NT2/D1 (cell line): ENCODE results near the gene SLC9A9.

ENCODE experiments used
- DNase-seq: peaks from one replicate; pipeline ENCODE4 v3.0.0-alpha.2; 2011; ENCODE audit warnings: low read depth, low spot score
- H3K27me3 ChIP-seq: 2 replicates; pipeline ENCODE4 v1.6.0; 2011; ENCODE audit warnings: mild to moderate bottlenecking; ENCODE audit not compliant: insufficient read length, insufficient read depth
- H3K36me3 ChIP-seq: 2 replicates; pipeline ENCODE4 v1.6.1; 2011; ENCODE audit warnings: mild to moderate bottlenecking, low read length, mixed read lengths; ENCODE audit not compliant: insufficient read depth, insufficient read length
- H3K4me1 ChIP-seq: 2 replicates; pipeline ENCODE4 v1.5.1; 2011; ENCODE audit not compliant: insufficient read depth, insufficient read length
- H3K4me3 ChIP-seq: 2 replicates; pipeline ENCODE4 v1.5.1; 2011; ENCODE audit warnings: low read depth; ENCODE audit not compliant: insufficient read length
- H3K9ac ChIP-seq: 2 replicates; pipeline ENCODE4 v1.6.0; 2011; ENCODE audit warnings: low read depth; ENCODE audit not compliant: insufficient read length
- H3K9me3 ChIP-seq: 2 replicates; pipeline ENCODE4 v1.5.1; 2011; ENCODE audit warnings: mild to moderate bottlenecking, low read length; ENCODE audit not compliant: insufficient read depth
- SUZ12 ChIP-seq: IDR thresholded peaks from 2 replicates; pipeline ENCODE4 v1.6.1; 2011; ENCODE audit not compliant: insufficient read length, insufficient read depth; ENCODE audit errors: extremely low read depth
- YY1 ChIP-seq: IDR thresholded peaks from 2 replicates; pipeline ENCODE4 v1.6.1; 2011; ENCODE audit not compliant: insufficient read length, insufficient read depth
- ZNF274 ChIP-seq: IDR thresholded peaks from 2 replicates; pipeline ENCODE4 v1.6.1; 2011; ENCODE audit warnings: mild to moderate bottlenecking, low read depth, low read length

SLC9A9 gene

GRCh38 chr3:143535994-143536784 lies 312.1 kb downstream of the SLC9A9 start:
- Histone ChIP-seq H3K27me3 (no peaks in the 10 kb centered on the region), H3K36me3 (no peaks in the 10 kb centered on the region), H3K9ac (no peak overlapping the region), H3K4me3 (no peak overlapping the region), H3K4me1 (no peaks in the 10 kb centered on the region), H3K9me3 (no peaks in the 10 kb centered on the region)
- DNase-seq = no peak
- TF ChIP-seq ZNF274 (no peak), SUZ12 (no peak), YY1 (no peak)

GRCh38 chr3:143533391-143533790 lies 314.9 kb downstream of the SLC9A9 start:
- no peak overlapping the region for H3K9ac ChIP-seq
- no peak overlapping the region for H3K4me3 ChIP-seq
- H3K27me3 ChIP-seq = no peaks in the 10 kb centered on the region
- H3K9me3 ChIP-seq = no peaks in the 10 kb centered on the region
- H3K36me3 ChIP-seq = no peaks in the 10 kb centered on the region
- no peak for DNase-seq
- TF ChIP-seq SUZ12 (no peak), ZNF274 (no peak), YY1 (no peak)
- no peaks in the 10 kb centered on the region for H3K4me1 ChIP-seq

GRCh38 chr3:143532091-143532490 lies 316.2 kb downstream of the SLC9A9 start:
- TF ChIP-seq SUZ12 (no peak), ZNF274 (no peak), YY1 (no peak)
- no peaks in the 10 kb centered on the region for H3K27me3 ChIP-seq
- no peak overlapping the region for H3K9ac ChIP-seq
- H3K4me1 ChIP-seq = no peaks in the 10 kb centered on the region
- no peak for DNase-seq
- no peaks in the 10 kb centered on the region for H3K36me3 ChIP-seq
- no peaks in the 10 kb centered on the region for H3K9me3 ChIP-seq
- no peak overlapping the region for H3K4me3 ChIP-seq

- Histone ChIP-seq H3K4me1 (no peaks in the 10 kb centered on the region), H3K9ac (no peak overlapping the region), H3K9me3 (no peaks in the 10 kb centered on the region), H3K27me3 (no peaks in the 10 kb centered on the region), H3K4me3 (no peak overlapping the region), H3K36me3 (no peaks in the 10 kb centered on the region)
- no peak for DNase-seq
- TF ChIP-seq SUZ12 (no peak), YY1 (no peak), ZNF274 (no peak)
These were observed 317.2 kb downstream of the SLC9A9 start for GRCh38 chr3:143531101-143531500.

- no peak overlapping the region for H3K4me3 ChIP-seq
- H3K9me3 ChIP-seq = no peaks in the 10 kb centered on the region
- H3K4me1 ChIP-seq = no peaks in the 10 kb centered on the region
- no peak overlapping the region for H3K9ac ChIP-seq
- TF ChIP-seq ZNF274 = no peak
- no peak for TF ChIP-seq SUZ12
- no peak for TF ChIP-seq YY1
- H3K27me3 ChIP-seq = no peaks in the 10 kb centered on the region
- H3K36me3 ChIP-seq = no peaks in the 10 kb centered on the region
- DNase-seq = no peak
These were observed 318.5 kb downstream of the SLC9A9 start for GRCh38 chr3:143529798-143530197.

GRCh38 chr3:143529018-143529478 lies 319.2 kb downstream of the SLC9A9 start:
- no peak for DNase-seq
- H3K9me3 ChIP-seq = no peaks in the 10 kb centered on the region
- H3K36me3 ChIP-seq = no peaks in the 10 kb centered on the region
- H3K4me3 ChIP-seq = no peak overlapping the region
- no peak overlapping the region for H3K9ac ChIP-seq
- no peaks in the 10 kb centered on the region for H3K4me1 ChIP-seq
- no peaks in the 10 kb centered on the region for H3K27me3 ChIP-seq
- no peak for TF ChIP-seq ZNF274
- TF ChIP-seq YY1 = no peak
- no peak for TF ChIP-seq SUZ12

- Histone ChIP-seq H3K9ac (no peak overlapping the region), H3K9me3 (no peaks in the 10 kb centered on the region), H3K4me1 (no peaks in the 10 kb centered on the region), H3K27me3 (no peaks in the 10 kb centered on the region), H3K36me3 (no peaks in the 10 kb centered on the region), H3K4me3 (no peak overlapping the region)
- DNase-seq = no peak
- TF ChIP-seq ZNF274 (no peak), YY1 (no peak), SUZ12 (no peak)
These were observed 322.2 kb downstream of the SLC9A9 start for GRCh38 chr3:143526011-143526545.
